NCI-H187 (cell line): ENCODE data around the gene PRKAG1.

Experiments
- DNase-seq, 2 experiments: peaks; one replicate each; lab custom pipeline; 2025; lab: John Stamatoyannopoulos, UW

PRKAG1 gene

GRCh38 chr12:48966177-48966895 is 52.2 kb downstream of the PRKAG1 start:
- DNase-seq, result no peak

- DNase-seq, result no peak
Measured at GRCh38 chr12:48965298-48965838, 53.2 kb downstream of the PRKAG1 start.

- no peak for DNase-seq
Measured at GRCh38 chr12:48961801-48962200, 56.8 kb downstream of the PRKAG1 start.

GRCh38 chr12:48961331-48961730 is 57.2 kb downstream of the PRKAG1 start:
- no peak for DNase-seq

GRCh38 chr12:48960834-48961233 is 57.7 kb downstream of the PRKAG1 start:
- no peak for DNase-seq

- DNase-seq, result no peak
Measured at GRCh38 chr12:48958049-48958388, 60.6 kb downstream of the PRKAG1 start.

- peak; percentile 89 to 96 for DNase-seq
Measured at GRCh38 chr12:48957141-48958048, 61.2 kb downstream of the PRKAG1 start, which contains the start of gene ARF3. Gene ARF3 (minus strand): TSS chr12:48957487. CDS start chr12:48941095, 16,392 bp downstream.

- peak; percentile 77 to 90 for DNase-seq
Measured at GRCh38 chr12:48956279-48957140, 62.1 kb downstream of the PRKAG1 start.

GRCh38 chr12:48954841-48955501 is 63.6 kb downstream of the PRKAG1 start:
- DNase-seq, result no peak

GRCh38 chr12:48954061-48954460 is 64.5 kb downstream of the PRKAG1 start:
- DNase-seq, result no peak

GRCh38 chr12:48952691-48953090 is 65.9 kb downstream of the PRKAG1 start:
- no peak for DNase-seq
